ENCODE data around the gene CLIC3. TPM values are rescaled to one million over a fixed set of nuclear protein-coding genes. Genes with fewer than 3 reads are reported as not detected.

The CLIC3 gene
- total RNA-seq, 4 donors from 2014 or later = 94.8 to 442 (median 200) TPM

DNA sequence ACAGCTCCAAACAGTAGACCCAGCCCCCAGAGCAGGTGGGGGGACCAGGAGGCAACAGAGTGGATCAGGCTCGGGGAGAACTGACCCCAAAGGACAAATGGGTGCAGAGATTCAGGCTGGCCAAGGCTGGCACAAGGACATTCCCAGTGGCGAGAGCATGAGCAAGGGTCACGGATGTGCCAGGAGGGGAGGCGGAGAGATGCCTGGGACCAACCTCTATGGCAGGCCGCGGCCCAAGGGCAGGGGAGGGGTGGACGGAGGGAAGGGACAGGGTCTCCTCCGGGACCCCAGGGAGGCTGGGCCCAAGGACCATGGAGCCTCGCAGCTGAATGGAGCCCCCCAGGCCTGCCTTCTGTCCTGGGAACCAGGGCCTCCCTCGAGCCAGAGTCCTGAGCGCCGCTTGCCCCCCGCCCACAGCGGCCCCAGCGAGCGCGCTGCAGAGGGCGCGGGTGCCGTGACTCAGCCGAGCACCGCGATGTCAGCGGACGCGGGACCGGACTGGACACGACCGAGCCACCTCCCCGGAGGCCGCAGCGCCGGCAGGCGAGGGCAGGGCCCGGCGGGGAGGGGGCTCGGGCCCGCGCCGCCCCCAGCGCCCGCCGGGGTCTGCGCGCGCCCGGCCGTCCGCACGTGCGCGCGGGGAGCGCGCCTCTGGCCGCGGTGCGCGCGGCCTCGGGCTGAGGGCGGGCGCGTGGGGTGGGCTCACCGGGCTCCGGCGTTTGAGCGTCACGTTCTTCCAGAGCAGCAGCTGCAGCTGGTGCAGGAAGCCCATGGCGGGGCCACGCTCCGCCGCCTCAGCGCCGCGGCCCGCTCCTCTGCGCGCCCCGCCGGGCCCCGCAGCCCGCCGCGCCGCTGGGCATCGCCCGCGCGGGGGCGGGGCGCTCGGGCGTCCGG, 31.2 kb upstream of the CLIC3 start, which contains the start of gene ABCA2:
TSS of gene ABCA2 (minus strand) at position 869 of the 894 bp plus-strand sequence. CDS start at position 772, 97 bp downstream.
- 17 to 28% methylated on average over 1 to 8 of the region's 95 CpGs for WGBS, 2 donors
- Histone ChIP-seq H3K36me3 (no peaks in the 10 kb centered on the region), H3K4me3 (peak within 1 kb of the TSS; percentile 33 to 82 (median 62)), H3K9me3 (no peaks in the 10 kb centered on the region), H3K27ac (peak within 1 kb of the TSS; percentile 50 to 72 (median 62)), H3K27me3 (no peaks in the 10 kb centered on the region), H3K4me1 (peaks cover 28 to 66% (median 35%) of the 10 kb centered on the region in 3 donors)
- DNase-seq = no peak
- TF ChIP-seq, protein P1, sequence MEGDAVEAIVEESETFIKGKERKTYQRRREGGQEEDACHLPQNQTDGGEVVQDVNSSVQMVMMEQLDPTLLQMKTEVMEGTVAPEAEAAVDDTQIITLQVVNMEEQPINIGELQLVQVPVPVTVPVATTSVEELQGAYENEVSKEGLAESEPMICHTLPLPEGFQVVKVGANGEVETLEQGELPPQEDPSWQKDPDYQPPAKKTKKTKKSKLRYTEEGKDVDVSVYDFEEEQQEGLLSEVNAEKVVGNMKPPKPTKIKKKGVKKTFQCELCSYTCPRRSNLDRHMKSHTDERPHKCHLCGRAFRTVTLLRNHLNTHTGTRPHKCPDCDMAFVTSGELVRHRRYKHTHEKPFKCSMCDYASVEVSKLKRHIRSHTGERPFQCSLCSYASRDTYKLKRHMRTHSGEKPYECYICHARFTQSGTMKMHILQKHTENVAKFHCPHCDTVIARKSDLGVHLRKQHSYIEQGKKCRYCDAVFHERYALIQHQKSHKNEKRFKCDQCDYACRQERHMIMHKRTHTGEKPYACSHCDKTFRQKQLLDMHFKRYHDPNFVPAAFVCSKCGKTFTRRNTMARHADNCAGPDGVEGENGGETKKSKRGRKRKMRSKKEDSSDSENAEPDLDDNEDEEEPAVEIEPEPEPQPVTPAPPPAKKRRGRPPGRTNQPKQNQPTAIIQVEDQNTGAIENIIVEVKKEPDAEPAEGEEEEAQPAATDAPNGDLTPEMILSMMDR (IDR thresholded peaks at IDR 0.05) = no peak
- no peak for TF ChIP-seq POLR2A (IDR thresholded peaks at IDR 0.05)
- intact Hi-C loops (cut with DNase I) = loop anchor here (5.0 kb wide), 1 partner anchor 85 kb away; the partner anchor contains the start of gene FBXW5

DNA sequence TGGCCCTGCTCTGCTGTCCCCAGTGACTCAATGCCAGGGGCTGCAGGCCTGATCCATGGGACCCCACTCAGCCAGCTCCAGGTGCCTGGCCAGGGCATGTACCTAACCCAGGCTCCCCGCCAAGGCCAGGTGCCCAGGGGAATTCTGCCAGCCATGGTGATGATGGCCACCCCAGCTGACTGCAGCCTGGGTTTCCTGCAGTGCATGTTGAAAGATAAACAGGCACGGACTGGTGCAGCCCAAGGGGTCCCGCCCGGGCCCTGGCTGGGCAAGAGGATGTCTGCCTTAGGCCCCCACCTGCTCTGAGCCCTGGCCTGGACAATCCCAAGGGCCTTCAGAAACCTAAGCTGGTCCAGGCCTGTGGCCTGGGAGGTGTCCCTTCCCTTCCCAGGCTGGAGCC, 30.5 kb upstream of the CLIC3 start:
- Histone ChIP-seq H3K9me3 (no peaks in the 10 kb centered on the region), H3K36me3 (no peaks in the 10 kb centered on the region), H3K4me1 (peaks cover 28 to 65% (median 35%) of the 10 kb centered on the region in 3 donors), H3K27ac (peak overlapping the region in 2 of 4 donors; percentile 29 to 50), H3K27me3 (no peaks in the 10 kb centered on the region), H3K4me3 (peak overlapping the region in 3 of 4 donors; percentile 32 to 67 (median 62))
- intact Hi-C loops (cut with DNase I) = loop anchor here (5.0 kb wide), 1 partner anchor 85 kb away; the partner anchor contains the start of gene FBXW5
- no peak for DNase-seq
- TF ChIP-seq, protein P1 (IDR thresholded peaks at IDR 0.05) = no peak
- TF ChIP-seq POLR2A (IDR thresholded peaks at IDR 0.05) = no peak
- no CpG with 5 or more reads among the region's 4 CpGs for WGBS, 2 donors

DNA sequence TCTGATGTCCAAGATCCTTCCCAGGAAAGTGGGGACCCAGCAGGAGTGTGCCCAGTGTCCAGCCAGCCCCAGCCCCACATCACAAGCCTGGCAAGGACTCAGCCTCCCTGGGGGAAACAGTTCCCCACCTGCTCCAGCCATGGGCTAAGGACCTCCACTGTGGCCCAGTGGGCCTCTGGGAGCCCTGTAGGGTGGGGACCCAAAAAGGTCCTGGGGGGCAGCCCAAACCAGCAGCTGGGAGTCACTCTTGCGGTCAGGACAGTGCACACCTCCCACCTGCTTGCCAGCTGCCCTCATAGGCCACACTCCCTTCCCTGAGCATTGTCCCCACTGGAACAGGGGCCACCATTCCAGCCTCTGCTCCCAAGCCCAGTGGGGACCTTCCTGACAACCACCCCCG, 30.0 kb upstream of the CLIC3 start:
- Histone ChIP-seq H3K4me3 (peak overlapping the region in 1 of 4 donors; percentile 67), H3K36me3 (no peaks in the 10 kb centered on the region), H3K27ac (peak overlapping the region in 1 of 4 donors; percentile 31), H3K4me1 (peaks cover 28 to 63% (median 35%) of the 10 kb centered on the region in 3 donors), H3K9me3 (no peaks in the 10 kb centered on the region), H3K27me3 (no peaks in the 10 kb centered on the region)
- intact Hi-C loops (cut with DNase I) = loop anchor here (5.0 kb wide), 1 partner anchor 84 kb away; the partner anchor contains the start of gene FBXW5
- no peak for DNase-seq
- WGBS, 2 donors = 67 to 100% methylated on average over 1 to 2 of the region's 2 CpGs
- TF ChIP-seq, protein P1 (IDR thresholded peaks at IDR 0.05) = no peak
- TF ChIP-seq POLR2A (IDR thresholded peaks at IDR 0.05) = no peak

- Histone ChIP-seq H3K27me3 (no peaks in the 10 kb centered on the region), H3K4me3 (no peak overlapping the region), H3K4me1 (peaks cover 28 to 54% (median 31%) of the 10 kb centered on the region in 3 donors), H3K9me3 (no peaks in the 10 kb centered on the region), H3K36me3 (peaks cover 0 to 3% (median 0%) of the 10 kb centered on the region in 3 donors), H3K27ac (peak overlapping the region in 1 of 4 donors; percentile 29)
- no peak for TF ChIP-seq POLR2A (IDR thresholded peaks at IDR 0.05)
- TF ChIP-seq, protein P1 (IDR thresholded peaks at IDR 0.05) = peak in 1 of 6 experiments; percentile 33
- intact Hi-C loops (cut with DNase I) = loop anchor here (5.0 kb wide), 1 partner anchor 83 kb away; the partner anchor contains the start of gene FBXW5
- 14 to 60% methylated on average over 2 to 6 of the region's 21 CpGs for WGBS, 2 donors
- DNase-seq = no peak
Observed at GRCh38 chr9:137025517-137025966, 29.2 kb upstream of the CLIC3 start.

Data from esophagus squamous epithelium (tissue), 5 donors.